ENCODE data around the gene SYTL1.

The SYTL1 gene, protein sequence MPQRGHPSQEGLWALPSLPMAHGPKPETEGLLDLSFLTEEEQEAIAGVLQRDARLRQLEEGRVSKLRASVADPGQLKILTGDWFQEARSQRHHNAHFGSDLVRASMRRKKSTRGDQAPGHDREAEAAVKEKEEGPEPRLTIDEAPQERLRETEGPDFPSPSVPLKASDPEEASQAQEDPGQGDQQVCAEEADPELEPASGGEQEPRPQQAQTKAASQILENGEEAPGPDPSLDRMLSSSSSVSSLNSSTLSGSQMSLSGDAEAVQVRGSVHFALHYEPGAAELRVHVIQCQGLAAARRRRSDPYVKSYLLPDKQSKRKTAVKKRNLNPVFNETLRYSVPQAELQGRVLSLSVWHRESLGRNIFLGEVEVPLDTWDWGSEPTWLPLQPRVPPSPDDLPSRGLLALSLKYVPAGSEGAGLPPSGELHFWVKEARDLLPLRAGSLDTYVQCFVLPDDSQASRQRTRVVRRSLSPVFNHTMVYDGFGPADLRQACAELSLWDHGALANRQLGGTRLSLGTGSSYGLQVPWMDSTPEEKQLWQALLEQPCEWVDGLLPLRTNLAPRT

DNA sequence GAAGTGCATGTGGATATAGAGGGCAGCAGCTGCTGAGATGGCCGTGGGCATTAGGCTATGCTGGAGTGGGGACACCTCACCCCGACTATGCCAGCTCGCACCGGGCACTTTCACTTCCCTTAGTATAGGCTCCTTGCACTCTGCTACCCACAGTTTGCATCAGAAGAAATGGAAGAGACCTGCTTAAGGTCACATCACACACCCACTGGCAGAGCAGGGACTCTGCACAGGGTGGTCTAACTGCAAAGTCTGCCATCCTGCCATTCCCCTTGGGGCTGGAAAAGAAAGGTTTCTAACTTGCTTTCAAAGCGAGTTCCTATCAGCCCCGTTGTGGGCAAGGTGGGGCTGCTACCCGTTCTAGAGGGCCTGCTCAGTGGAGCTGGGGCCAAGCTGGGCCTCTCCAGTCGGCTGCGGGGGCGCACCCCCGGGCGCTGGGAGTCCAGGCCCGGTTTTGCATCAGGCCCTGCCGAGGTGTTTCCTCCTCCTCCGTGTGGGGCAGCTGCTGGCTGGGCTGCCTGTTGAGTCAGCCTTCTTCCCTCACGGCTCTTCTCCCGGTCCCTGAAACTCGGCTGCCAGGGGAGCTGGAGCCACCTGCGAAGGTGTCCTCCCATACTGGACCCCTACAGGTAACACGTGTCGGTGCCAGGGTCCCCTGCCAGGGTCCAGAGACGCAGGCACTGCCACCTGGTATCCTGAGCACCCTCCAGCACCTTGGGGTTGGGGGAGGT is at the start of gene SYTL1:
Gene SYTL1, plus strand, starts transcription at position 498 of the 728 bp plus-strand sequence. CDS start 3,313 bp downstream, outside the sequence.
- peak; percentile 32 for DNase-seq

DNA sequence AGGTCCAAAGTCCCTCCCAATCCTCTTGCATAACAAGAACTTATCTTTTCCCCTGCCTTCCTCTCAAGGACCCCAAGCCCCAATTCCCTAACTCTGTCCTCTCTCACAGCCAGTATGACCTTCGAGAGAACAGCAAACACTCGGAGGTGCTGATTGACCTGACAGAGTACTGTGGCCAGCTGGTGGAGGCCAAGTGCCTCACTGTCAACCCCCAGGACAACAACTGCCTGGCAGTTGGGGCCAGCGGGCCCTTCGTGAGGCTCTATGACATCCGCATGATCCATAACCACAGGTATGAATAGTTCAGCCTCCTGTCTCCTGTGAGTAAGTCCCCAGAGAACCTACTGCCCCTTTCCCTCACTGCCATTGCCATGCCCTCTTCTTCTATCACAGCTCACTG is 49.7 kb upstream of the SYTL1 start:
- no peak for DNase-seq

DNA sequence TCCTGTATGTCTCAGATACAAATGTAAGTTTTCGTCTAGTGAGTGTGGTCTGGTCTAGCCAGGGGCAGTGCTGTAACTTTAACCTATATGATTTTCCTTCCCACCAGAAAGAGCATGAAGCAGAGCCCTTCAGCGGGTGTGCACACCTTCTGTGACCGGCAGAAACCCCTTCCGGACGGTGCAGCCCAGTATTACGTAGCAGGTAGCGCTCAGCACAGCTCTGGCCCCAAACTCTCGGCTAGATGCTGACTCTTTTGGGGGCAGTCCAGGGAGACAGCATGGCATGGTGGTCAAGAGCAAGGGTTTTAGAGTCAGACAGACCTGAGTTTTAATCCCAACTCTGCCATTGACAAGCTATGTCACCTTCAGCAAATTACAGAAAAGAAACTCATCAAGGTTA is 47.9 kb upstream of the SYTL1 start:
- DNase-seq = no peak

DNA sequence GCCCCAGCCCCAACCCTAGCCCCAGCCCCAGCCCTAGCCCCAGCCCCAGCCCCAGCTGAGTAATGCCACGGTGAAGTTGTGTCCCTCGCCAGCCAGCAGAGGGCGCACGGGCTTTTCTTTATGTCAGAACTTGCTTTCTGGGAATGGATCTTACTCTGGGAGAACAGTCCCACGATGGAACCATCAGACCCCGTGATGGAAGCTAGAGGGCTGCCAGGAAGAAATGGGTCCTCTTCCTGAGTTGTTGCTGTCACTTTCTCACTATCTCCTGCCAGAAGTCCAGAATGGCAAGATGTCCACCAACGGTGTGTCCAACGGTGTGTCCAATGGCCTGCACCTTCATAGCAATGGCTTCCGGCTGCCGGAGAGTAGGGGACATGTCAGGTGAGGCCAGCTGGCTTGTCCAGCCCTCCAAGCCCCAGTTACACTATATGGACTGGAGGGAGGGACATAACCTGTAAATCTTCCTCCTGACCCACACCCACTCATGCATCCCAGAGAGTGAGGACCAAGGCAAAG is 45.0 kb upstream of the SYTL1 start:
- DNase-seq = peak; percentile 39

DNA sequence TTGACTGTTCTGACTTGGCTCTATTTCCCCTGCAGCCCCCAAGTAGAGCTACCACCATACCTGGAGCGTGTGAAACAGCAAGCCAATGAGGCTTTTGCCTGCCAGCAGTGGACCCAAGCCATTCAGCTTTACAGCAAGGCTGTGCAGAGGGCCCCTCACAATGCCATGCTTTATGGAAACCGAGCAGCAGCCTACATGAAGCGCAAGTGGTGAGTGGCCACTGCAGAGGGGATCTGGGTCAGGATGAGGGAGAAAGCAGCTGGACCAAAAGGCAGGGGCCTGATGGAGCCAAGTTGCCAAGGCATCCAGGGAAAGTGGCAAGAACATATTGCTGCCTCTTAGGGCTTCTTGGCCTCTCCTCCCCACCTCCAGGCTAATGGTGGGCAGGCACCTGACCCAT is 43.9 kb upstream of the SYTL1 start:
- DNase-seq = no peak

DNA sequence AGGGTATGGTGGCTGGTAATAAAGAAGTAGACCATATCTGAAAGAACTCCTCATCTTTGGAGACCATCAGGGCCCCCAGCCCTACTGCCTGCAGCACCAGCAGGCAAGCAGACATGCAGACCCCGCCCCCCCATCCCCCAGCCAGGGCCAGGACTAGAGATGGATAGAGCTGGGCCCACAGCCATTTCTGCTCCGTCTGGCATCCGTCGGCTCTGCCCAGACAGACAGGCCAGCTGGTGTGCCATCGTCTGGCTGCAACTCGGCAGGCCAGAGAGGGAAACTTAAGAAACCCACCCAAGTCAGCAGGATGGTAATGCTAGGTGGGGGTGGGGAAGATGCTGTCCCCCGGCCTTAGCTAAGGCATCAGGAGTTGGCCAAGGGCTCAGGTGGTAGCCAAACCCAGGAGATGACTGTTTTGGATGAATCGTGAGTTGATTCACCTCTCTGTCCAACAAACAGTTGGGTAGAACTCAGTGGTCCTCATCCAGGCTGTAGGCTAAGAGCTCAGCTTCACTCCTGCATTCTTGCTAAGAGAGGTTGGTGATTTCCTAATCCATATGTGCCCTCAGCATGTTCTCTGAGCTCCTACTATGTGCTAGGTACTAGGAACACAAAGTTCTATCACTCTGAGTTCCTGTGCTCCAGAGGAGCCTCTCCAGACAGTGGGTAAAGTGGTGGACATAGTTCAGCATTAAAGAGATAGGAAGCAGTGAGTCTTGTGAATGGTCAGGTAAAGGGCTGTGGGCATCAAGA is 43.0 kb upstream of the SYTL1 start:
- DNase-seq = peak; percentile 55

DNA sequence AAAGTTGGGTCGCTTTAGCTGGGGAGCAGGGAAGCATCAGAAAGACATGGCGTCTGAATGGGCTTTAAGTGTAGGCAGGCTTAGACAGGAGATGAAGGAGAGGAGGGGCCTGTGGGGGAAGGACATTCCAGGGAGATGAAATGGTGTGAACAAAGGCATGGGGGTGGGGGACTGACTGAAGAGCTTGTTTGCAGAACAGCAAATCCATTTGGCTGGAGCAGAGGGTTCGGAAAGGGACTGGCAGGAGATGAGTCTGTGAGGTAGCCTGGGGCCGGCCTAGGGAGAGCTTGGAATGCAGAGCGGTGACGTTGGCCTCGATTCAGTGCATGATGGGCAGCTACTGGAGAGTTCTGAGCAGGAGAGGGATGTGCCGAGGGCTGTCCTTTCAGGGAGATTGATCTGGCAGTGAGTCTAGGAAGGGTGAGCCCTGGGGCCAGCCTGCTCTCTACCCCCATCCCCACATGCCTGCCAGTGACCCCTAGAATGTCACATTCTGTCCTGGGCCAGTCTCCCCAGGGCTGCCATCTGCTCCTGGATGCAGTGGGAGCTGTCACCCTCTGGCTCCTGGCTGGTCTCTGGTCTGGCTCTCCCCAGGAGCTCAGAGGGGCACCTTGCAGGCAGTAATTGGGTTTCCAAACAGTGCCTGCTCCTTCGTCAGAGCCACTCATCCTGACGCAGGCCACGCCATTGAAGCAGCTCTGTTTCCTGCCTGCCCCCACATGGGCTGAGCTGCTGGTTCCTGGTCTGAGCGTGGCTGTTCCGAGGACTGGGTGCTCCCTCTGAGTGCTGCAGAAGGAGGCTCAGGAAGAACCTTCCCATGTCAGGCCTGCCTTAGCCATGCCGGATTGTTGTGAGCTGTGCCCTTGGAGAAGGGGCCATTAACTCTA is 42.2 kb upstream of the SYTL1 start:
- DNase-seq = peak; percentile 33

DNA sequence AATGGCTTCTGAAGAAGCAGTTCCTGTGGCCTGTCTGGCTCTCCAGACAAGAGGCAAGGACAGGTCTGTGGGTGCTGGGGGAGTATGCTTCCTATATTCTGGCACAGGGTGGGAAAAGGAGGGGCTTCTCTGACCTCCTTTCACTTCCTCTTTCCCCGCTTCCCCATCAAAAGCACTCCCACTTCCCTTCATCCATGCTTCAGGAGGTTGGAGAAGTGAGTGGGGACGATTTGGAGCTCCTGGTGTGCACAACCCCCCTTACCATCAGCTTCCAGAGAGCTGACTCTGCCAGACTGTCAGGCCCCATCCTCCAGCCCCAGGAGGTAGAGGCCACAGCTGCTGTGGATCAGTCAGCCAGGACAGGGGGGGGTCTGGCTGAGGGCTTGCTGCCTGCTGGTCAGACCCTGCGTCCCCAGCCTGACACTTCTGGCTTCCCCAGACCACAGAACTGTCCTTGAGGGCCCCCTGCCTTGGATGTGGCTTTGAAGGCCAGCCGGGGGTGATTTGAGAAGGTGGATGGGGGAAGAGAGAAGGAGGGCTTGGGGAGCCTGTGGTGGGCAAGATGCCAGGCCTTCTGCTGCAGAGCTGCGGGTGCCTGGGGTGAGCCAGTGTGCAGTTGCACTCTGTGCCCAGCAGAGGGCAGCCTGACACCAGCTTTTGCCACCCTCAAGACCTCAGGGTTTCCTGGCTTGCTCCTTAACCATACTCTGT is 41.3 kb upstream of the SYTL1 start:
- DNase-seq = peak; percentile 76

DNA sequence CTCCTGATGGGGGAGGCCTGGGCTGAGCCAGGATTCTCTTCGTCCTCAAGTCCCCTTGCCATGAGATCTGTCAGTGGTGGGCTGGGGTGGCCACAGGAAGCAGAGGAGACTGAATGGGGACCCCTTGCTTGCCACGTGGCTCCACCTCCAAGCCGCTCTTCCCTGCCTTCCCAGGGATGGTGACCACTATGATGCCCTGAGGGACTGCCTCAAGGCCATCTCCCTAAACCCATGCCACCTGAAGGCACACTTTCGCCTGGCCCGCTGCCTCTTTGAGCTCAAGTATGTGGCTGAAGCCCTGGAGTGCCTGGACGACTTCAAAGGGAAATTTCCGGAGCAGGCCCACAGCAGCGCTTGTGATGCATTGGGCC is 40.8 kb upstream of the SYTL1 start:
- no peak for DNase-seq

DNA sequence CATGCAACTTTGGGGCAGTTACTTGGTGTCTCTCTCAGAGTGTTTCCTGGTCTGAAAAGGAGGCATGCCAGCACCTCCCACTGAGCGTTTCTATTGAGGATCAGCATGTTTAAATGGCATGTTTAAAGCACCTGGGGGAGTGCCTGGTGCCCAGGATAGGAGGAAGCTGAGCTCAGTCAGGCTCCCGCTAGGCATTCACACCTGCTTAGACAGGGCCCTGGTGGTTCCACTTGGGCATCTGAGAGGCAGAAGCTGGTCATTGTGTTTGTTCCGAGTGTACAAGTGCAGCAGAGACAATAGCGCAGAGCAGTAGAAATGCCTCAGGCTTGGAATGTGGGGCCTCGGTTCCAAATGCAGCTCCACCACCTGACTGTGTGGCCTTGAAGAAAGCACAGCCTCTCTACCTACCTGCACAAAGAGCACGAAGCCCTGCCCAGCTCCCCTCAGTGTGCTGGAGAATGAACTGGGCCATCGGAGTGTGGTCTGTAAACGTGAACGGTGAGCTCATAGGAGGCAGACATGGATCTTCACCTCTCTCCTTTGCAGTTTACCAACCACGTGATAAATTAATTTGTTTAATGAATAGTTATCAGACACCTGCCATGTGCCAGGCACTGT is 40.1 kb upstream of the SYTL1 start:
- no peak for DNase-seq

DNA sequence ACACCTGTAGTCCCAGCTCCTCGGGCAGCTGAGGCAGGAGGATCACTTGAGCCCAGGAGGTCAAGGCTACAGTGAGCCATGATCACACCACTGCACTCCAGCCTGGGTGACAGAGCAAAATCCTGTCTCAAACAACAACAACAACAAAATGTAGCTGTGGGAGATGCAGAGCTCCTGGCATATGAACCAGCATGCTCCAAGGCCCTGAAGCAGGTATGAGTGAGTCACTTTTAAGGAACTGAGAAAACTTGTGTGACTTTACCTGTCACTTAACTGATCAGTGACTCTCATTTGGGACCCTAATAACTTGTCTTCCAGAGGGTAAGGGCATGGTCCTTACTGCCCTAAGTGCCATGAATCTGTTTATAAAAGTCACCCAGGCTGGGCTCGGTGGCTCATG is 39.2 kb upstream of the SYTL1 start:
- no peak for DNase-seq

DNA sequence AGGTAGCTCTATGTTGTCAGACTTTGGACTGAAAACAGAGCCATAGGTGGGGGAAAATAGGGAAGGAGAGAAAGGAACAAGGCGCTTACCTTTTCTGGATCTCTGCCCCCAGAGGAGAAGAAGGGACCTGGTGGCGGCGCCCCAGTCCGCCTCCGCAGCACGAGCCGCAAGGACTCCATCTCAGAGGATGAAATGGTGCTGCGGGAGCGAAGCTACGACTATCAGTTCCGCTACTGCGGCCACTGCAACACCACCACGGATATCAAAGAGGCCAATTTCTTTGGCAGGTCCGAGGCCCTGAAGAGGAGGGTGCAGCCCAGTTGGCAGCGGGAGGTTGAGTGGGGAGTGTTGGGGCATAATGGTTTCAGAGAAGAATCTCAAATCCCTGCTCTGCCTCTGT is 38.3 kb upstream of the SYTL1 start:
- no peak for DNase-seq

DNA sequence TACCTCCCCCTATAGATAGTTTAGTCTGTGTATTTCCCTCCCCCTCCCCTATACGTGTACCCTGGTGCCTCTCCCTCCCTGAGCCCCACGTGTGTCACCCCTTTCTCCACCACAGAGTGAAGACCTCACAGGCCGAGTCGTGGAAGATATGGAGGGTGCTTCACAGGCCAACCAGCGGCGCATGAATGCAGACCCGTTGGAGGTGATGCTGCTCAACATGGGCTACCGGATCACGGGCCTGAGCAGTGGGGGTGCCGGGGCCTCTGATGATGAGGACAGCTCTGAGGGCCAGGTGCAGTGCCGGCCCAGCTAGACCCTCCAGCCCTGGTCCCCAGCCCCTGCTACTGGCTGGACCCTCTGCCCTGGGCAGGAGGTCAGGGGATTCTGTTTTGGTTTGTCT is 35.8 kb upstream of the SYTL1 start:
- DNase-seq = no peak

DNA sequence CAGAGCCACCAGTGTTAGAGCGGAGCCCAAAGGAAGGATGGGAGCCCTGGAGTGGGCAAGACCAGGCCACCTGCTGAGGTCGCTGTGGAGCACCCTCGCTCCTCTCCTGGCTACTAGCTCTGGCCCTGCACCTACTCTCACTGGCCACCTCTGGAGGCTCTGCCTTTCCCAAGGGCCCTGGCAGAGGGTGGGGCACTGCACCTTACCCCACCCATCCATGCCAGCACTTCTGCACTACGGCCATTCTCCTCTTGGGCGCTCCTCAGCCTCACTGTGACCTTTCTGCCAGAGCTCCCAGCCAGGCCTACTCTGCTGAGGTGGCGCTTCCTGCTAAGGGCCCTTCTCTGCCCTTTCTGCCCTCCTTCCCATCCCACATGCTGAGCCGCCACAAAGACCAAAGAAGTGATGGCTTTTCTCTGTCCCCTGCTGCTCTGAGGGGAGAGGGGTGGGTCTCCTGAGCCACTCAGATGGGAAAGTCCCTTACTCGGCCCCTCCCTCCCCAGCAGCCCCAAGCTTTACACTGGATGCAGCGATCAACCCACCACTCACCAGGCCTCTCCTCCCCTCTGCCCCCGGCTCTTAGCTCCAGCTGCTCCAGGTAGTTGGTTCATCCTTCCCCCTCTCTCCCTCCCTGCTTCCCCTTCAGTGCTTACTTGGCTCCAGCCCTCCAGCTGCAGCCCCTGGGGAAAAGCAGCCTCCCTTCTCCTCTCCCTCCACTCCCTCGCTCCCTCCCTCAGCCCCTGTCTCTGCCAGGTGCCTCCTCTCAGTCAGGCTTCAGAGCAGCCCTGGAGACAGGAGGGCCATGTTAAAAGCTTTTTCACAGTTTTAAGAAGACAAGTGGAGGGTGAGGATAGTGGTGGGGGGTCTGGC is 34.7 kb upstream of the SYTL1 start:
- DNase-seq = no peak

DNA sequence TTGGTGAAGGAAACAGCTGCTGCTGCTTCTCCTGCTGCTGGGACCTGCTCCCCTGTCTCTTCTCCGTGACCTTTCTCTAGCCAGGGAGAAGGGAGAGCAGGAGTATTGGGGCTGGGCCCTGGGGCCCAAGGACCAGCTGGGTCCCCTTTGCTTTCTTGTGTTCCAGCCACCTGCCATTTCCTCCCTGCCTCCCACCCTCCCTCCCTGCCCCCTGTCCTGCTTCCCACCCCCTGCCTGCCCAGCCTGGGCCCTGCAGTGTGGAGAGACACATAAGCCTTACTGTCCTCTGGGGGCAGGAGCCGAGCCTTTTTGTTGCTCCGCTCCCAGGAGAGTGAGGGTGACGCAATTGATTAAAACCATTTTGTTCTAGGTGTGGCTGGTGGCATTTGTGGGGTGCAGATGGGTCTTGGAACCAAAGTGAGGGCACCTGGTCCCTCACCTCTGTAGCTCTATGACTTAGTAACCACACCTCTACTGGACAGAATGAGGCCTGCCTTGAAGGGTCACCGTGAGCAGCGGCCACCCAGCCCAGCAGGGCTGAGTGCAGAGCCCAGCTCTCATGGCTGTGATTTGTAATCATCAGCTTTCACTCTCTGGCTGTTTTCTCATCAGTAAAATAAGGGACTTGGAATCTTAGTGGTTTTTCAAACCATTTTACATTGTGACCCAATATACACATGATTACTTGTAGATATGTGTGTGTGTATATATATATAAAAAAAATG is 33.8 kb upstream of the SYTL1 start:
- DNase-seq = no peak

DNA sequence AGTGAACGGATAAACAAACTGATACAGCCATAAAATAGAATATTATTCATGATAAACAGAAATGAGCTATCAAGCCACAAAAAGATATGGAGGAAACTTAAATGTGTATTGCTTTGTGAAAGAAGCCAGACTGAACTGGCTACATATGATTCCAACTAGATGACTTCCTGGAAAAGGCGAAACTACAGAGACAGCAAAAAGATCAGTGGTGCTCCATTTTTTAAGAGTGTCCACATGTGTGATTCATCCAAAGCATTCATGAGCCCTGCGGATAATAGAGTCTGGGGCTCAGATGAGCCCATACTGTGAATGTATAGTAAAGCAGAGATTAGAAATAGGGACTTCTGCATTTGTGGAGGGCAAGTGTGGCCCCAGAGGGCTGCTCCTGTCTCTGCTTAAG is 27.7 kb upstream of the SYTL1 start:
- DNase-seq = no peak

DNA sequence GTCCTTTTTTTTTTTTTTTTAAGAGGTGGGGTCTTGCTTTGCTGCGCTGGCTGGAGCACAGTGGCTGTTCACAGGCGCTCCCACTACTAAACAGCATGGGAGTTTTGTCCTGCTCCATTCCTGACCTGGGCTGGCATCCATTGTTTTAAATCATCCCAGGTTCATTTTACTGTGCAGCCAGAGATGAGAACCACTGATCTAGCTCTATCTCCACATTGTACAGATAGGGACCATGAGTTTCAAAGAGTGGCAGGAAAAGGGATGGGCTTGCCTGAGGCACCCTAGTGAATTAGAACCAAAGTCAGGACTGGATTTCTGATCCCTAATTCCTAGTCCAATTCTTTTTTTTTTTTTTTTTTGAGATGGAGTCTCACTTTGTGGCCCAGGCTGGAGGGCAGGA is 27.1 kb upstream of the SYTL1 start:
- no peak for DNase-seq

DNA sequence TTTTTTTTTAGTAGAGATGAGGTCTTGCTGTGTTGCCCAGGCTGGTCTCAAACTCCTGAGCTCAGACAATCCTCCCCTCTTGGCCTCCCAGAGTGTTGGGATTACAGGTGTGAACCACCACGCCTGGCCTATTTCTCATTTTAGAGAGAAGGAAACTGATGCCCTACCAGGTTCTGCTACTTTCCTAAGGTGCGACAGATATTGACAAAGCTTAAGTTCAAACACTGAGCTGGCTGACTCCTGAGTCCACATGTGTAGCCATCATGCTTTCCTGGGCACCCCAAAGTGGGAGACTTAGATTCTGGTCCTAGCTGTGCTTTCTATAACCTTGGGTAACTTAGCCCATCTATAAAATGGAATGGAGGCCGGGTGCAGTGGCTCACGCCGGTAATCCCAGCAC is 25.0 kb upstream of the SYTL1 start:
- DNase-seq = no peak

DNA sequence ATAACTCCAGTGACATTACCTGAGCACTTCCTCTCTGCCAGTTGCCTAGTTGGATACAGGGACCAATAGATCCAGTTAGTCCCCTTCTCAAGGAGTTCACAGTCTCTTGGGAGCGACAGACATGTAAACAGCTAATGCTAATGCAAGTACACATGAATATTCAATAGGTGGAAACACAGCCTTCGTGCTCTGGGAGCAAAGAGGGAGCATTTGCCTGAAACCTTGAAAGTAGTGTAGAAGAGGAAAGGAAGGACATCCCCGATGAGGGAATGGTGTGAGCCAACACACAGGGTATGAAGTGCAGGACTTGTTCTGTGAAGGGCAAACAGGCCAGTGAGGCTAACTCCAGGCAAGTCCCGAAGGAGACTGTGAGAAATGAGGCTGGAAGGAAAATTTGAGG is 23.7 kb upstream of the SYTL1 start:
- DNase-seq = no peak

Measured in NCI-H1694 (cell line).